ENCODE data around the gene BNIP5. TPM values are rescaled to one million over a fixed set of nuclear protein-coding genes. Genes with fewer than 3 reads are reported as not detected.

BNIP5 gene
- total RNA-seq, 1 donor from 2014 or later, result not detected

- FAIRE-seq, result no peak
Measured at GRCh38 chr6:36380166-36380565, 43.5 kb upstream of the BNIP5 start.

GRCh38 chr6:36378936-36379335 lies 42.2 kb upstream of the BNIP5 start:
- no peak overlapping the region for H3K4me3 ChIP-seq (ENCODE audit: low read depth, low read length)
- H3K36me3 ChIP-seq (ENCODE audit: control insufficient read depth, insufficient read depth, low read length), result no peaks in the 10 kb centered on the region
- DNase-seq (ENCODE audit: low read depth) (no peak), FAIRE-seq (no peak)
- no peak for TF ChIP-seq CTCF (IDR thresholded peaks at IDR 0.05; ENCODE audit: insufficient read depth, low read length, severe bottlenecking)
- H3K27me3 ChIP-seq (ENCODE audit: control insufficient read depth, insufficient read depth, low read length), result peaks cover 2% of the 10 kb centered on the region

More at GRCh38 chr6:36380166-36380565, 43.5 kb upstream of the BNIP5 start:
- no peaks in the 10 kb centered on the region for H3K36me3 ChIP-seq (ENCODE audit: control insufficient read depth, insufficient read depth, low read length)
- DNase-seq (ENCODE audit: low read depth), result no peak
- H3K4me3 ChIP-seq (ENCODE audit: low read depth, low read length), result no peak overlapping the region
- TF ChIP-seq CTCF (IDR thresholded peaks at IDR 0.05; ENCODE audit: insufficient read depth, low read length, severe bottlenecking), result no peak
- H3K27me3 ChIP-seq (ENCODE audit: control insufficient read depth, insufficient read depth, low read length), result no peaks in the 10 kb centered on the region

DNA sequence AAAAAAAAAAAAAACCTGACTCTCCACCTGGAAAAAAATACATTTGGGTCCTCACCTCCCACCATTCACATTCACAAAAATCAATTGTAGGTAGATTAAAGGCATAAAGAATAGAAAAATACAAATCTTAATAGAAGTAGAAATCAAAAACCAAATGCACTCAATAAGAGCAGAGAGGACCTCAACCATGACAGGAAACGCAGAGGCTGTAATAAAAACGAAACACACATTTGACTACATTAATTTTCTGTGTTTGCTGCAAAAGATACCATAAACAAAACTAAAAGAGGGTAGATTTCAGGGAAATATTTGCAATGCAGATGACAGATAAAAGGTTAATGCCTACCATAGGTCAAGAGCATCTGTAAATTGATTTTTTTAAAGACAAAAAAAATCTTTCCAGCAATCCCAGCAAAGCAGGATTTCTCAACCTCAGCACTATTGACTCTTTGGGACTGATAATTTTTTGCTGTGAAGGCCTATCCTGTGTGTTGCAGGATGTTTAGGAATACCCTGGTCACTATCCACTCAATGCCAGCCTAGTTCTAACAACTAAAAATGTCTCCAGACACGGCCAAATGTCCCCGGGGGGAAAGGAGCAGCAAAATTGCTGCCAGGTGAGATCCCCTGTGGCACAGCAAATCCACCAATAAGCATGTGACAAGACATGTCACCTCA lies 41.7 kb upstream of the BNIP5 start:
- Histone ChIP-seq H3K27me3 (ENCODE audit: control insufficient read depth, insufficient read depth, low read length) (peaks cover 2% of the 10 kb centered on the region), H3K4me3 (ENCODE audit: low read depth, low read length) (no peak overlapping the region), H3K36me3 (ENCODE audit: control insufficient read depth, insufficient read depth, low read length) (no peaks in the 10 kb centered on the region)
- DNase-seq (ENCODE audit: low read depth) (no peak), FAIRE-seq (no peak)
- no peak for TF ChIP-seq CTCF (IDR thresholded peaks at IDR 0.05; ENCODE audit: insufficient read depth, low read length, severe bottlenecking)

DNA sequence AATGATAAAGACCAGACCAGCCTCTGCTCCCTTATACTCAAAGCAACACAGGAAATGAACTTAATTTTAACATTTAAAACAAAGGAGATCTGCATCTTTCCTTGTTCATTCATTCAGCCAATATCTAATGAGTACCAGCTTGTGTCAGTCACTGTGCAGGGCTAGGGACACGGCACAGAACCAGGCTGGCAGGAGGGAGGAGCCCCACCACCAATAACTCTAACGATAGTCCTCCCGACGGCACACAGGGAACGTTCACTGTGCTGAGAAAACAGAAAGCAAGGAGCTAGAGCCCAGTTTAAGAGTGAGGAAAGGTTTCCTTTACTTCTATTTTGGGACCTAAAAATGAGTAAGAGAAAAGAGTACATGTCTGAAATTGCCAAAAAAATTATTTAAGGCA lies 40.9 kb upstream of the BNIP5 start:
- FAIRE-seq, result no peak
- TF ChIP-seq CTCF (IDR thresholded peaks at IDR 0.05; ENCODE audit: insufficient read depth, low read length, severe bottlenecking), result no peak
- H3K4me3 ChIP-seq (ENCODE audit: low read depth, low read length), result no peak overlapping the region
- peaks cover 4% of the 10 kb centered on the region for H3K27me3 ChIP-seq (ENCODE audit: control insufficient read depth, insufficient read depth, low read length)
- DNase-seq (ENCODE audit: low read depth), result no peak
- no peaks in the 10 kb centered on the region for H3K36me3 ChIP-seq (ENCODE audit: control insufficient read depth, insufficient read depth, low read length)

- no peaks in the 10 kb centered on the region for H3K36me3 ChIP-seq (ENCODE audit: control insufficient read depth, insufficient read depth, low read length)
- no peak for DNase-seq (ENCODE audit: low read depth)
- TF ChIP-seq CTCF (IDR thresholded peaks at IDR 0.05; ENCODE audit: insufficient read depth, low read length, severe bottlenecking), result no peak
- H3K27me3 ChIP-seq (ENCODE audit: control insufficient read depth, insufficient read depth, low read length), result peaks cover 4% of the 10 kb centered on the region
- H3K4me3 ChIP-seq (ENCODE audit: low read depth, low read length), result no peak overlapping the region
- FAIRE-seq, result no peak
Measured at GRCh38 chr6:36376742-36377141, 40.1 kb upstream of the BNIP5 start.

DNA sequence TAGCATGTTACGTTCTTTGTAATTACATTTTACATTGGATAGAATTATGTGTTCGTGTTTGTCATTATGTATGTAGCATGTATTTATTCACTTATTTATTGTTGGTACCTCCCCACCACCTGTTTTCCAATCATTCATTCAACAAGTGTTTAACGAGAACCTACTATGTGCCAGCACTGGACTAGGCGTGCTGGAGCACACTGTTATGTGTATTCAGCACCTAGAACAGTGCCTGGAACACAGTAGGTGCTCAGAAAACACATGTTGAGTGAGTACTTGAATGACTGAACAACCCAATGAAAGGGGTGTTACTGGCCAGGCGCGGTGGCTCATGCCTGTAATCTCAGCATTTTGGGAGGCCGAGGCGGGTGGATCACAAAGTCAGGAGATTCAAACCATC lies 39.5 kb upstream of the BNIP5 start:
- Histone ChIP-seq H3K36me3 (ENCODE audit: control insufficient read depth, insufficient read depth, low read length) (no peaks in the 10 kb centered on the region), H3K27me3 (ENCODE audit: control insufficient read depth, insufficient read depth, low read length) (peaks cover 4% of the 10 kb centered on the region), H3K4me3 (ENCODE audit: low read depth, low read length) (no peak overlapping the region)
- DNase-seq (ENCODE audit: low read depth) (no peak), FAIRE-seq (no peak)
- TF ChIP-seq CTCF (IDR thresholded peaks at IDR 0.05; ENCODE audit: insufficient read depth, low read length, severe bottlenecking), result no peak

Measured in bronchial epithelial cell (primary cell).